T-cell (primary cell): ENCODE measurements around the gene TFE3. TPM values are rescaled to one million over a fixed set of nuclear protein-coding genes. Genes with fewer than 3 reads are reported as not detected.
A peak's percentile ranks its signal among the peaks of the same experiment; 100 is the strongest.

Source experiments
- ATAC-seq, 4 experiments: fragments of 200-7000 bp in 3 of 4; fragments of 150-1000 bp in 1 of 4; cut with Tn5 transposase; replicated peaks in 1 of 4; 1 replicate in 3 of 4; 2 replicates in 1 of 4; pipeline ENCODE4 v1.10.0; 2021; ENCODE audit warnings: moderate library complexity in 3 of 4, mild to moderate bottlenecking in 2 of 4, moderate number of reproducible peaks in 1 of 4
- CTCF ChIA-PET, 2 donors: fragments of 300-600 bp; sonication (Branson Sonifier 250); formaldehyde crosslinking; loops; one replicate each; lab custom pipeline; 2022; ENCODE audit warnings: antibody characterized with exemption in 2 of 2; lab: Charles Lee
- POLR2A ChIA-PET, 2 donors: fragments of 300-600 bp; sonication (Branson Sonifier 250); formaldehyde crosslinking; loops; one replicate each; lab custom pipeline; 2022; ENCODE audit warnings: antibody characterized with exemption in 2 of 2; lab: Charles Lee
- DNase-seq, 35 experiments: peaks; one replicate each; pipeline versions ENCODE4 v3.0.0 to v3.0.0-alpha.2; 2013 to 2023
- H3K27ac ChIP-seq: one replicate; pipeline ENCODE4 v1.5.1; 2013; ENCODE audit warnings: low read length
- H3K27me3 ChIP-seq, 2 experiments: replicated peaks in 1 of 2; 1 replicate in 1 of 2; 2 replicates in 1 of 2; pipeline versions ENCODE4 v1.6.1 to v1.7.0; 2013; ENCODE audit warnings: low read length in 1 of 2, mixed read lengths in 1 of 2; ENCODE audit not compliant: control insufficient read depth in 2 of 2, insufficient read depth in 2 of 2; ENCODE audit errors: extremely low read depth in 1 of 2
- H3K36me3 ChIP-seq, 2 donors: 1 replicate in 1 of 2; 2 replicates in 1 of 2; pipeline versions ENCODE4 v1.6.1 to v1.7.0; 2013; ENCODE audit warnings: low read length in 1 of 2; ENCODE audit not compliant: control insufficient read depth in 2 of 2, insufficient read depth in 1 of 2; ENCODE audit errors: extremely low read depth in 1 of 2
- H3K4me1 ChIP-seq, 2 experiments: 1 replicate in 1 of 2; 2 replicates in 1 of 2; pipeline versions ENCODE4 v1.6.1 to v1.7.0; 2013; ENCODE audit warnings: low read length in 2 of 2, mixed read lengths in 1 of 2; ENCODE audit not compliant: insufficient read depth in 2 of 2, control insufficient read depth in 1 of 2; ENCODE audit errors: extremely low read depth in 1 of 2
- H3K4me3 ChIP-seq, 2 donors: 1 replicate in 1 of 2; 2 replicates in 1 of 2; pipeline versions ENCODE4 v1.5.1 to v1.7.0; 2013; ENCODE audit warnings: mild to moderate bottlenecking in 2 of 2, low read length in 1 of 2, moderate library complexity in 1 of 2; ENCODE audit not compliant: control insufficient read depth in 1 of 2; ENCODE audit errors: extremely low read depth in 1 of 2
- H3K9me3 ChIP-seq: 2 replicates; pipeline ENCODE4 v1.7.0; 2013
- H3K27ac Mint-ChIP-seq, 2 donors: one replicate each; pipeline ENCODE4 v1.8.0; 2020 to 2021; ENCODE audit warnings: mild to moderate bottlenecking in 2 of 2, mixed read lengths in 2 of 2
- H3K27me3 Mint-ChIP-seq, 2 donors: one replicate each; pipeline ENCODE4 v1.8.0; 2021 to 2022; ENCODE audit warnings: mixed read lengths in 2 of 2
- H3K36me3 Mint-ChIP-seq: one replicate; pipeline ENCODE4 v1.8.0; 2021; ENCODE audit warnings: mixed read lengths
- H3K4me1 Mint-ChIP-seq, 3 donors: one replicate each; pipeline ENCODE4 v1.8.0; 2020 to 2022; ENCODE audit warnings: mixed read lengths in 3 of 3, mild to moderate bottlenecking in 1 of 3
- H3K4me3 Mint-ChIP-seq, 3 donors: one replicate each; pipeline ENCODE4 v1.8.0; 2020 to 2022; ENCODE audit warnings: mild to moderate bottlenecking in 3 of 3, mixed read lengths in 3 of 3, moderate library complexity in 3 of 3
- H3K9me3 Mint-ChIP-seq, 3 donors: one replicate each; pipeline ENCODE4 v1.8.0; 2020 to 2022; ENCODE audit warnings: mixed read lengths in 3 of 3
- WGBS: methylation state at CpG from one replicate; pipeline ENCODE4 v1.1.5; 2013; ENCODE audit warnings: missing lambda C conversion rate; ENCODE audit not compliant: insufficient coverage; 5-methylcytosine and 5-hydroxymethylcytosine counted together
- total RNA-seq, 35 experiments: library from RNA in 6 of 35; stranded (reverse) in 6 of 35; fragments of 120-200 nt in 1 of 35; gene quantifications; one replicate each; pipeline versions ENCODE4 v1.2.1 to v1.2.4 and lab custom pipeline; 2013 to 2026

Gene TFE3
- total RNA-seq, 5 donors from 2014 or later (not counting 1 experiment from before 2014, with no cell fraction given), result 34.3 to 38.8 (median 35.6) TPM

GRCh38 chrX:49061916-49062315 lies 18.8 kb upstream of the TFE3 start:
- 80% methylated on average over 1 of the region's 10 CpGs for WGBS
- H3K4me3 Mint-ChIP-seq, result no peak overlapping the region
- peaks cover 0 to 2% (median 0%) of the 10 kb centered on the region in 3 donors for H3K4me1 Mint-ChIP-seq
- H3K27ac ChIP-seq, result no peak overlapping the region
- H3K9me3 ChIP-seq, result no peaks in the 10 kb centered on the region
- H3K27me3 Mint-ChIP-seq, result peaks cover 0 to 3% of the 10 kb centered on the region in 2 donors
- no peak overlapping the region for H3K4me3 ChIP-seq
- CTCF ChIA-PET, result no interaction called here
- H3K36me3 ChIP-seq, result peaks cover 0 to 2% of the 10 kb centered on the region in 2 donors
- ATAC-seq, result no peak
- no peaks in the 10 kb centered on the region for H3K27me3 ChIP-seq
- H3K9me3 Mint-ChIP-seq, result no peaks in the 10 kb centered on the region
- H3K27ac Mint-ChIP-seq, result no peak overlapping the region
- no peaks in the 10 kb centered on the region for H3K36me3 Mint-ChIP-seq
- no peaks in the 10 kb centered on the region for H3K4me1 ChIP-seq
- no peak for DNase-seq
- POLR2A ChIA-PET, result no interaction called here

DNA sequence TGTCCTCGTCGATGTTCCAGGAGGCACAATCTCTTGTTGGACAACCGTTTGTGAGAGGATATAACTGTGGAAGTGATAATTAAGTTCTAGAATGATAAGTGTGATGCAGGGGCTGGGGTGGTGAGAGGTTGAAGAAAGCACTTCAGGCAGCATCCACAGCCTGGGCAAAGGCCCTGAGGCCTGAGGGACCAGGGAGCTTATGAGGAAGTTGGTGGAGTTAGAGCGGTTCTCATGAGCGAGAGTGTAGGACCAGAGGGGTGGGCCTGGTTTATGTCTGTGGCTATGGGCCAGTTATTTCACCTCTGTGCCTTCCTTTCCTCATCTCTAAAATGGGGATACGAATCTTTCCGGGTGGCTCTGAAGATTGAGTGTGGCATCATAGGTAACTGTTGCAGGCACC lies 18.3 kb upstream of the TFE3 start:
- DNase-seq (no peak), ATAC-seq (no peak)
- WGBS, result 100% methylated on average over 1 of the region's 7 CpGs
- Mint-ChIP-seq H3K27me3 (peaks cover 0 to 3% of the 10 kb centered on the region in 2 donors), H3K36me3 (no peaks in the 10 kb centered on the region), H3K27ac (peak overlapping the region in 1 of 2 donors; percentile 36), H3K4me3 (no peak overlapping the region), H3K4me1 (peaks cover 0 to 2% (median 0%) of the 10 kb centered on the region in 3 donors), H3K9me3 (no peaks in the 10 kb centered on the region)
- Histone ChIP-seq H3K36me3 (peaks cover 0 to 2% of the 10 kb centered on the region in 2 donors), H3K4me3 (no peak overlapping the region), H3K27me3 (no peaks in the 10 kb centered on the region), H3K4me1 (no peaks in the 10 kb centered on the region), H3K9me3 (no peaks in the 10 kb centered on the region), H3K27ac (no peak overlapping the region)
- POLR2A ChIA-PET, result no interaction called here
- CTCF ChIA-PET, result no interaction called here

DNA sequence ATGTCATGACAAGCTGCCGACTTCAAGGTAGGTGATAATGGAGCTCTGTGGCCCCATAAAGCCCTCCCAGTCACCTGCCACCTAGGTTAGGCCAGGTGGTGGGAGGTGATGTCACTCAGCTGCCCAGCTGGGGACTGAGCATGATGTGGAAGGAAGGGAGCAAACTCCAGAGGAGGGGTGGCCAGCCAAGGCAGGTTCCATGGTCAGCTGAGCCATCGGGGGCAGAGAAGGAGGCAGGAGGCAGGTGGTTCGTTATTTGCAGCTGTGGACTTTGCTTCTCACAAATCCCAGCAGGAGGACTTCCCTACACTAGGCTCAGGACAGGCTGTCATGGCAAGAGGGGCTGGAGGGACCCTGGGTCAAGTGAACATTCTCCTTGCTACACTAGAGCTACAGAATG lies 17.8 kb upstream of the TFE3 start:
- Mint-ChIP-seq H3K4me1 (peaks cover 0 to 3% (median 1%) of the 10 kb centered on the region in 3 donors), H3K27me3 (peaks cover 0 to 3% of the 10 kb centered on the region in 2 donors), H3K9me3 (no peaks in the 10 kb centered on the region), H3K36me3 (no peaks in the 10 kb centered on the region), H3K4me3 (no peak overlapping the region), H3K27ac (no peak overlapping the region)
- Histone ChIP-seq H3K9me3 (no peaks in the 10 kb centered on the region), H3K27me3 (no peaks in the 10 kb centered on the region), H3K36me3 (peaks cover 0 to 2% of the 10 kb centered on the region in 2 donors), H3K4me3 (no peak overlapping the region), H3K4me1 (no peaks in the 10 kb centered on the region), H3K27ac (no peak overlapping the region)
- no CpG with 5 or more reads among the region's 3 CpGs for WGBS
- ChIA-PET POLR2A (no interaction called here), CTCF (no interaction called here)
- ATAC-seq (no peak), DNase-seq (no peak)

GRCh38 chrX:49059681-49060085 lies 16.5 kb upstream of the TFE3 start:
- H3K9me3 ChIP-seq, result no peaks in the 10 kb centered on the region
- ATAC-seq, result no peak
- H3K4me1 Mint-ChIP-seq, result peaks cover 8 to 12% (median 9%) of the 10 kb centered on the region in 3 donors
- no peaks in the 10 kb centered on the region for H3K36me3 Mint-ChIP-seq
- H3K4me3 ChIP-seq, result no peak overlapping the region
- POLR2A ChIA-PET, result no interaction called here
- peaks cover 0 to 3% of the 10 kb centered on the region in 2 experiments for H3K4me1 ChIP-seq
- no peak overlapping the region for H3K27ac Mint-ChIP-seq
- H3K27me3 ChIP-seq, result no peaks in the 10 kb centered on the region
- H3K27ac ChIP-seq, result no peak overlapping the region
- no peak overlapping the region for H3K4me3 Mint-ChIP-seq
- no CpG with 5 or more reads among the region's 10 CpGs for WGBS
- H3K27me3 Mint-ChIP-seq, result peaks cover 0 to 3% of the 10 kb centered on the region in 2 donors
- CTCF ChIA-PET, result no interaction called here
- no peaks in the 10 kb centered on the region for H3K9me3 Mint-ChIP-seq
- DNase-seq, result no peak
- peaks cover 0 to 2% of the 10 kb centered on the region in 2 donors for H3K36me3 ChIP-seq

DNA sequence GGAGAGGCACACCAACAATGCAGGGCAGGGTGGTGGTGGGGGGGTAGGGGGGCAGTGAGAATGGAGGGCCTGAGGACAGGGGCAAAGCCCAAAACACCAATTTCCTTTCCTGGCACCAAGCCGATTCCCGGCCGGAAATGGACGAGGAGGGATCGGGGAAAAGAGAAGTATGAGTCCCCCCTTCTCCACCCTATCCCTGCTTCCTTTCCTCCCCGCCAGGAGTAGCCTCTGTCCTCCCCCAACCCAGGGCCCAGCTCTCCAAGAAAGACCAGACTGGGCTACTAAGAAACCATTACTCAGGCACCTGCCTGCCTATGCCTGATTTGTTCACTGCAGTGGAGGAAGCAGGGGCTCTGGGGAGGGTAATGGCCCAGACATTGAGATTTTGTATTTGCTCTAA lies 16.0 kb upstream of the TFE3 start:
- Mint-ChIP-seq H3K4me3 (no peak overlapping the region), H3K27me3 (peaks cover 0 to 3% of the 10 kb centered on the region in 2 donors), H3K36me3 (no peaks in the 10 kb centered on the region), H3K9me3 (no peaks in the 10 kb centered on the region), H3K4me1 (peaks cover 13 to 17% (median 13%) of the 10 kb centered on the region in 3 donors), H3K27ac (no peak overlapping the region)
- Histone ChIP-seq H3K27me3 (no peaks in the 10 kb centered on the region), H3K4me1 (peaks cover 0 to 8% of the 10 kb centered on the region in 2 experiments), H3K9me3 (no peaks in the 10 kb centered on the region), H3K27ac (no peak overlapping the region), H3K4me3 (no peak overlapping the region), H3K36me3 (peaks cover 0 to 2% of the 10 kb centered on the region in 2 donors)
- DNase-seq (no peak), ATAC-seq (no peak)
- WGBS, result no CpG with 5 or more reads among the region's 6 CpGs
- POLR2A ChIA-PET, result interaction anchor here in 1 of 2 donors (0.6 kb wide), 1 partner anchor 44 kb away, joined by 7 read pairs; no protein-coding TSS in a partner anchor
- CTCF ChIA-PET, result interaction anchor here in 1 of 2 donors (0.6 kb wide), 1 partner anchor 1035 kb away, joined by 3 read pairs; no protein-coding TSS in a partner anchor

GRCh38 chrX:49058794-49059193 lies 15.6 kb upstream of the TFE3 start, which contains the start of gene CCDC120:
TSS of gene CCDC120 (plus strand) at chrX:49058999. CDS start at chrX:49062042, 3,043 bp downstream.
- CTCF ChIA-PET, result interaction anchor here in 1 of 2 donors (0.6 kb wide), 1 partner anchor 1035 kb away, joined by 3 read pairs; no protein-coding TSS in a partner anchor
- DNase-seq (no peak), ATAC-seq (no peak)
- POLR2A ChIA-PET, result interaction anchor here in 1 of 2 donors (0.6 kb wide), 1 partner anchor 43 kb away, joined by 7 read pairs; no protein-coding TSS in a partner anchor
- peak within 1 kb of the TSS in 1 of 2 donors; percentile 39 for H3K27ac Mint-ChIP-seq
- H3K4me3 ChIP-seq, result no peak within 1 kb of the TSS
- 100% methylated on average over 2 of the region's 5 CpGs for WGBS
- H3K4me1 ChIP-seq, result peaks cover 0 to 12% of the 10 kb centered on the region in 2 experiments
- H3K27ac ChIP-seq, result no peak within 1 kb of the TSS
- peaks cover 17 to 21% (median 17%) of the 10 kb centered on the region in 3 donors for H3K4me1 Mint-ChIP-seq
- no peaks in the 10 kb centered on the region for H3K9me3 Mint-ChIP-seq
- no peaks in the 10 kb centered on the region for H3K9me3 ChIP-seq
- peaks cover 0 to 2% of the 10 kb centered on the region in 2 donors for H3K36me3 ChIP-seq
- H3K36me3 Mint-ChIP-seq, result no peaks in the 10 kb centered on the region
- H3K27me3 Mint-ChIP-seq, result peaks cover 0 to 3% of the 10 kb centered on the region in 2 donors
- H3K4me3 Mint-ChIP-seq, result no peak within 1 kb of the TSS
- H3K27me3 ChIP-seq, result no peaks in the 10 kb centered on the region
